ENCODE results near the gene TSPAN6.

The TSPAN6 gene

GRCh38 chrX:100591256-100592051 is 45.2 kb downstream of the TSPAN6 start:
- DNase-seq (ENCODE audit: insufficient read length, low spot score) (no peak), FAIRE-seq (no peak)

- FAIRE-seq = no peak
- no peak for DNase-seq (ENCODE audit: insufficient read length, low spot score)
Measured at GRCh38 chrX:100587861-100588260, 48.7 kb downstream of the TSPAN6 start.

GRCh38 chrX:100586747-100587146 is 49.9 kb downstream of the TSPAN6 start:
- DNase-seq (ENCODE audit: insufficient read length, low spot score) = no peak
- no peak for FAIRE-seq

GRCh38 chrX:100584611-100585010 is 52.0 kb downstream of the TSPAN6 start, which contains the start of gene TNMD:
TSS of gene TNMD (plus strand) at chrX:100584936. CDS start at chrX:100585019, 83 bp downstream.
- no peak for FAIRE-seq
- no peak for DNase-seq (ENCODE audit: insufficient read length, low spot score)
